ENCODE results near the gene C1GALT1C1L.

DNA sequence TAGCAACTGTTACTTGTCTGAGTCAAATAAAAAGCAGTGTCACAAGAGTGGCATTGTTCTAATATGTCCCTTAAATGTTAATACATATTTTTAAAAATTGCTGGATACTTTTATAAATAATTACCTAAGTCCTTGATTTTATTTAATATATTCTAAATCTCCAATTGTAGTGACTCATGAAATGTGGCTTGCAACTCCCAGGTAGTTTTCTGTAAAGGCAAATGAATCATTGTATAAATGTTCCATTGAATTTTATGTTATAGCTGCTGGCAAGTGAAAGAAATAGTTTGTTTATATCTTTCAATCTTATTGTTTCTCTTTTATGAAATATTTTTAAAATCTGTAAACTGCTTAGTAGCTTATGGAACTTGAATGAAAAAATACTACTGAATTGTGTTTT lies 32.7 kb upstream of the C1GALT1C1L start:
- TF ChIP-seq, protein P1, sequence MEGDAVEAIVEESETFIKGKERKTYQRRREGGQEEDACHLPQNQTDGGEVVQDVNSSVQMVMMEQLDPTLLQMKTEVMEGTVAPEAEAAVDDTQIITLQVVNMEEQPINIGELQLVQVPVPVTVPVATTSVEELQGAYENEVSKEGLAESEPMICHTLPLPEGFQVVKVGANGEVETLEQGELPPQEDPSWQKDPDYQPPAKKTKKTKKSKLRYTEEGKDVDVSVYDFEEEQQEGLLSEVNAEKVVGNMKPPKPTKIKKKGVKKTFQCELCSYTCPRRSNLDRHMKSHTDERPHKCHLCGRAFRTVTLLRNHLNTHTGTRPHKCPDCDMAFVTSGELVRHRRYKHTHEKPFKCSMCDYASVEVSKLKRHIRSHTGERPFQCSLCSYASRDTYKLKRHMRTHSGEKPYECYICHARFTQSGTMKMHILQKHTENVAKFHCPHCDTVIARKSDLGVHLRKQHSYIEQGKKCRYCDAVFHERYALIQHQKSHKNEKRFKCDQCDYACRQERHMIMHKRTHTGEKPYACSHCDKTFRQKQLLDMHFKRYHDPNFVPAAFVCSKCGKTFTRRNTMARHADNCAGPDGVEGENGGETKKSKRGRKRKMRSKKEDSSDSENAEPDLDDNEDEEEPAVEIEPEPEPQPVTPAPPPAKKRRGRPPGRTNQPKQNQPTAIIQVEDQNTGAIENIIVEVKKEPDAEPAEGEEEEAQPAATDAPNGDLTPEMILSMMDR (IDR thresholded peaks at IDR 0.05) = no peak
- TF ChIP-seq POLR2AphosphoS5 (IDR thresholded peaks at IDR 0.05) = no peak
- TF ChIP-seq EP300 (IDR thresholded peaks at IDR 0.05; ENCODE audit: low read depth) = no peak
- TF ChIP-seq POLR2A (IDR thresholded peaks at IDR 0.05) = no peak
